HepG2 (cell line): ENCODE data around the gene PHKB. TPM values are rescaled to one million over a fixed set of nuclear protein-coding genes. Genes with fewer than 3 reads are reported as not detected.
A peak's percentile ranks its signal among the peaks of the same experiment; 100 is the strongest.

Experiments
- ATF7 ChIP-seq, 2 experiments: fragments of 450-650 bp in 1 of 2; sonication (generic) in 1 of 2; formaldehyde crosslinking in 1 of 2; IDR thresholded peaks; 2 replicates each; pipeline versions ENCODE4 v1.4.0 to v1.6.1; 2016 to 2020; ENCODE audit warnings: antibody characterized with exemption in 1 of 2, mild to moderate bottlenecking in 1 of 2, missing genetic modification reagents in 1 of 2
- CHD2 ChIP-seq: IDR thresholded peaks from 2 replicates; pipeline ENCODE4 v1.6.1; 2011; ENCODE audit warnings: low read depth, low read length, improper control_type of control experiment
- EEA1 ChIP-seq: sonication (generic); formaldehyde crosslinking; IDR thresholded peaks from 2 replicates; pipeline ENCODE4 v1.5.1; 2020; ENCODE audit warnings: mild to moderate bottlenecking, missing genetic modification reagents, borderline replicate concordance
- HCFC1 ChIP-seq: fragments of 150-350 bp; IDR thresholded peaks from 2 replicates; pipeline ENCODE4 v1.6.1; 2014; ENCODE audit warnings: low read depth, low read length
- HHEX ChIP-seq: IDR thresholded peaks from 2 replicates; pipeline ENCODE4 v1.6.1; 2016; ENCODE audit warnings: control low read depth
- HMGA1 ChIP-seq: sonication (generic); formaldehyde crosslinking; conservative IDR thresholded peaks from 2 replicates; pipeline ENCODE4 v1.4.0; 2020; ENCODE audit warnings: missing genetic modification reagents
- MAFK ChIP-seq, 2 experiments: IDR thresholded peaks in 1 of 2; conservative IDR thresholded peaks in 1 of 2; 2 replicates each; pipeline ENCODE4 v1.6.1; 2011; ENCODE audit warnings: improper control_type of control experiment in 2 of 2, low read length in 2 of 2
- MBNL3 ChIP-seq: fragments of 250-450 bp; sonication (Bioruptor Pico); conservative IDR thresholded peaks from 2 replicates; pipeline ENCODE4 v1.8.0; 2022; ENCODE audit warnings: mild to moderate bottlenecking, inconsistent platforms
- PAX8 ChIP-seq: sonication (generic); formaldehyde crosslinking; IDR thresholded peaks from 2 replicates; pipeline ENCODE4 v1.8.0; 2022; ENCODE audit warnings: mild to moderate bottlenecking, missing genetic modification reagents, borderline replicate concordance
- SOX5 ChIP-seq: IDR thresholded peaks from 2 replicates; pipeline ENCODE4 v1.6.1; 2016; ENCODE audit warnings: borderline replicate concordance
- TBP ChIP-seq: sonication (generic); formaldehyde crosslinking; IDR thresholded peaks from 2 replicates; pipeline ENCODE4 v1.5.0; 2020; ENCODE audit warnings: missing genetic modification reagents
- TSC22D2 ChIP-seq: sonication (generic); formaldehyde crosslinking; IDR thresholded peaks from 2 replicates; pipeline ENCODE4 v1.5.1; 2020; ENCODE audit warnings: missing genetic modification reagents, mild to moderate bottlenecking, borderline replicate concordance
- ZBTB7B ChIP-seq: sonication (generic); formaldehyde crosslinking; IDR thresholded peaks from 2 replicates; pipeline ENCODE4 v1.4.0; 2020; ENCODE audit warnings: missing genetic modification reagents
- ZNF335 ChIP-seq: sonication (generic); formaldehyde crosslinking; IDR thresholded peaks from 2 replicates; pipeline ENCODE4 v1.4.0; 2020; ENCODE audit warnings: missing genetic modification reagents
- ZNF552 ChIP-seq: sonication (generic); formaldehyde crosslinking; IDR thresholded peaks from 2 replicates; pipeline ENCODE4 v1.9.0; 2022; ENCODE audit warnings: missing genetic modification reagents, mild to moderate bottlenecking, borderline replicate concordance
- ZNF557 ChIP-seq: sonication (generic); formaldehyde crosslinking; IDR thresholded peaks from 2 replicates; pipeline ENCODE4 v1.4.0; 2020; ENCODE audit warnings: missing genetic modification reagents
- ZNF737 ChIP-seq: sonication (generic); formaldehyde crosslinking; IDR thresholded peaks from 2 replicates; pipeline ENCODE4 v1.5.0; 2020; ENCODE audit warnings: missing genetic modification reagents, mild to moderate bottlenecking, borderline replicate concordance
- ZNF776 ChIP-seq: sonication (generic); formaldehyde crosslinking; IDR thresholded peaks from 2 replicates; pipeline ENCODE4 v1.4.0; 2020; ENCODE audit warnings: mild to moderate bottlenecking, missing genetic modification reagents
- polyA plus RNA-seq, 8 experiments: library from polyadenylated mRNA; depleted of rRNA in 3 of 8; stranded (reverse) in 7 of 8; unstranded in 1 of 8; fragments of >200 nt; fragmentation: Illumina TruSeq in 4 of 8; extraction: Trizol in 4 of 8; gene quantifications; 2 replicates each; pipeline versions ENCODE4 v1.2.1 to v1.2.3, GENCODE V29; 2011 to 2016; ENCODE audit warnings: low read depth in 4 of 8, missing spikeins in 1 of 8, mixed read lengths in 1 of 8; ENCODE audit not compliant: insufficient read depth in 1 of 8
- total RNA-seq, 5 experiments: library from RNA; depleted of rRNA; stranded (reverse); fragments of >200 nt; fragmentation: Illumina TruSeq; extraction: Trizol; gene quantifications; 2 replicates each; pipeline ENCODE4 v1.2.3, GENCODE V29; 2016; ENCODE audit warnings: low read depth in 1 of 5
- TF ChIP-seq, protein P1 (sequence below): IDR thresholded peaks from 2 replicates; pipeline ENCODE4 v1.6.1; 2016; ENCODE audit warnings: control low read depth
- TF ChIP-seq, protein P2 (sequence below): sonication (generic); formaldehyde crosslinking; IDR thresholded peaks from 2 replicates; pipeline ENCODE4 v1.8.1; 2023; ENCODE audit warnings: mild to moderate bottlenecking, missing genetic modification reagents, borderline replicate concordance
- TF ChIP-seq, protein P3 (sequence below): sonication (generic); formaldehyde crosslinking; IDR thresholded peaks from 2 replicates; pipeline ENCODE4 v1.4.0; 2020; ENCODE audit warnings: missing genetic modification reagents; ENCODE audit errors: not compliant biosample characterization
- TF ChIP-seq, protein P4 (sequence below): sonication (generic); formaldehyde crosslinking; IDR thresholded peaks from 2 replicates; pipeline ENCODE4 v1.8.0; 2022; ENCODE audit warnings: mild to moderate bottlenecking, missing genetic modification reagents, moderate library complexity
- TF ChIP-seq, protein P5 (sequence below): sonication (generic); formaldehyde crosslinking; conservative IDR thresholded peaks from 2 replicates; pipeline ENCODE4 v1.8.0; 2022; ENCODE audit warnings: mild to moderate bottlenecking, moderate library complexity, missing genetic modification reagents

The PHKB gene
- total and polyA plus RNA-seq, 2 of the 13 experiments (the other 11 are each of a cell fraction or from before 2014, with no cell fraction given), result 66.0 to 80.8 TPM

DNA sequence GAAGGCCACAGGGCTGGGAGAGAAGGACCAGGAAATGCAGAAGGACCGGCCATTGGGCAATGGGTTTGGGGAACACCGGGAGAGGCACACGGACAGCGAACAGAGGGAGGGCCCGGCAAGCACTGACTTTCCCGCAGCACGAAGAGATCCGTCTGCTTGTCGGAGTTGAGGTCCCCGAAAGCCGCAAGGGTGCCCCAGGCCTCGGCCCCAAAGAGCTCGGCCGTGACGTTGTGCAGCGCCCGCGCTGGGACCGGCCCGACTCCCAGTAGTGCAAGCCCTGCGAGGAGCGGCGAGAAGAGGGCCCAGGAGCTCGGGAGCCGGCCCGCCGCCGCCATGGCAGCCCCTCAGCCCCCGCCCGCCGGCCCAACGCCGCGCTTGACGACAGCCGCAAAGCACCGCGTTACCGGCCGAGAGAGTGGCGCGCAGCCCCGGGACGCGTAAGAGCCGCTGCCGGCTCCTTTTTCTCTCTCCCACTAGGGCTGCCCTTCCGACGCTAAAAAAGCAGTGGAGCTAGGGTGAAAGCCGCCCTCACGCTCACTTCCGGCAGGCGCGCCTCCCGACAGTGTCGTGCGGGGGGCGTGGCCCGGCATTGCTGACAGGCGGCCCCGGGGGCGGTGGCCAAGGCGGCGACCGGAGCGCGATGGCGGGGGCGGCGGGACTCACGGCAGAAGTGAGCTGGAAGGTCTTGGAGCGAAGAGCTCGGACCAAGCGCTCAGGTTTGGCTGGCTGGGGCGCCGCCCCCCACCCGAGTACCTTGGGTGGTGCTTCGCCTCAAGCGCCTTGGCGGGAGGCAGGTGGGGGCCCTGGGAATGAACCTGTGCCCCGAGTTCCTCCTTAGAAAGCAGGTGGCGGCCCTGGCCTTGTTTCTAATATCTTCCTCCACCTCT is at the start of gene PHKB, which contains the start of gene ITFG1 (continued):
- TF ChIP-seq, protein P1, sequence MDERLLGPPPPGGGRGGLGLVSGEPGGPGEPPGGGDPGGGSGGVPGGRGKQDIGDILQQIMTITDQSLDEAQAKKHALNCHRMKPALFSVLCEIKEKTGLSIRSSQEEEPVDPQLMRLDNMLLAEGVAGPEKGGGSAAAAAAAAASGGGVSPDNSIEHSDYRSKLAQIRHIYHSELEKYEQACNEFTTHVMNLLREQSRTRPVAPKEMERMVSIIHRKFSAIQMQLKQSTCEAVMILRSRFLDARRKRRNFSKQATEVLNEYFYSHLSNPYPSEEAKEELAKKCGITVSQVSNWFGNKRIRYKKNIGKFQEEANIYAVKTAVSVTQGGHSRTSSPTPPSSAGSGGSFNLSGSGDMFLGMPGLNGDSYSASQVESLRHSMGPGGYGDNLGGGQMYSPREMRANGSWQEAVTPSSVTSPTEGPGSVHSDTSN (CRISPR knock-in tag), result no peak
- TF ChIP-seq ZNF737, result no peak
- TF ChIP-seq, protein P2, sequence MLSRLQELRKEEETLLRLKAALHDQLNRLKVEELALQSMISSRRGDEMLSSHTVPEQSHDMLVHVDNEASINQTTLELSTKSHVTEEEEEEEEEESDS (CRISPR knock-in tag), result no peak
- TF ChIP-seq, protein P3, sequence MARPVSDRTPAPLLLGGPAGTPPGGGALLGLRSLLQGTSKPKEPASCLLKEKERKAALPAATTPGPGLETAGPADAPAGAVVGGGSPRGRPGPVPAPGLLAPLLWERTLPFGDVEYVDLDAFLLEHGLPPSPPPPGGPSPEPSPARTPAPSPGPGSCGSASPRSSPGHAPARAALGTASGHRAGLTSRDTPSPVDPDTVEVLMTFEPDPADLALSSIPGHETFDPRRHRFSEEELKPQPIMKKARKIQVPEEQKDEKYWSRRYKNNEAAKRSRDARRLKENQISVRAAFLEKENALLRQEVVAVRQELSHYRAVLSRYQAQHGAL (CRISPR knock-in tag), result peak; percentile 64
- no peak for TF ChIP-seq ZNF776 (CRISPR knock-in tag)
- TF ChIP-seq ZNF552 (CRISPR knock-in tag), result peak; percentile 78
- 0 out of 2 replicates have a peak, but pooled peaks have one; percentile 84 for TF ChIP-seq PAX8 (CRISPR knock-in tag)
- no peak for TF ChIP-seq ZBTB7B (CRISPR knock-in tag)
- TF ChIP-seq HHEX (CRISPR knock-in tag), result no peak
- no peak; the same call in 1 of the 2 replicates for TF ChIP-seq TSC22D2 (CRISPR knock-in tag)
- TF ChIP-seq, protein P4, sequence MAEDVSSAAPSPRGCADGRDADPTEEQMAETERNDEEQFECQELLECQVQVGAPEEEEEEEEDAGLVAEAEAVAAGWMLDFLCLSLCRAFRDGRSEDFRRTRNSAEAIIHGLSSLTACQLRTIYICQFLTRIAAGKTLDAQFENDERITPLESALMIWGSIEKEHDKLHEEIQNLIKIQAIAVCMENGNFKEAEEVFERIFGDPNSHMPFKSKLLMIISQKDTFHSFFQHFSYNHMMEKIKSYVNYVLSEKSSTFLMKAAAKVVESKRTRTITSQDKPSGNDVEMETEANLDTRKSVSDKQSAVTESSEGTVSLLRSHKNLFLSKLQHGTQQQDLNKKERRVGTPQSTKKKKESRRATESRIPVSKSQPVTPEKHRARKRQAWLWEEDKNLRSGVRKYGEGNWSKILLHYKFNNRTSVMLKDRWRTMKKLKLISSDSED, result no peak; the same call in none of the 2 replicates
- no peak for TF ChIP-seq ZNF557
- no peak for TF ChIP-seq MAFK (conservative IDR thresholded peaks at IDR 0.05 in 1 of 2, IDR thresholded peaks at IDR 0.05 in 1 of 2; ENCODE audit: low read length in 2 of 2)
- TF ChIP-seq SOX5, result peak; percentile 59; the same call in 1 of the 2 replicates
- peak; percentile 61; the same call in 1 of the 2 replicates for TF ChIP-seq ZNF335
- no peak for TF ChIP-seq MBNL3 (CRISPR knock-in tag)
- TF ChIP-seq TBP (CRISPR knock-in tag), result no peak
- TF ChIP-seq, protein P5, sequence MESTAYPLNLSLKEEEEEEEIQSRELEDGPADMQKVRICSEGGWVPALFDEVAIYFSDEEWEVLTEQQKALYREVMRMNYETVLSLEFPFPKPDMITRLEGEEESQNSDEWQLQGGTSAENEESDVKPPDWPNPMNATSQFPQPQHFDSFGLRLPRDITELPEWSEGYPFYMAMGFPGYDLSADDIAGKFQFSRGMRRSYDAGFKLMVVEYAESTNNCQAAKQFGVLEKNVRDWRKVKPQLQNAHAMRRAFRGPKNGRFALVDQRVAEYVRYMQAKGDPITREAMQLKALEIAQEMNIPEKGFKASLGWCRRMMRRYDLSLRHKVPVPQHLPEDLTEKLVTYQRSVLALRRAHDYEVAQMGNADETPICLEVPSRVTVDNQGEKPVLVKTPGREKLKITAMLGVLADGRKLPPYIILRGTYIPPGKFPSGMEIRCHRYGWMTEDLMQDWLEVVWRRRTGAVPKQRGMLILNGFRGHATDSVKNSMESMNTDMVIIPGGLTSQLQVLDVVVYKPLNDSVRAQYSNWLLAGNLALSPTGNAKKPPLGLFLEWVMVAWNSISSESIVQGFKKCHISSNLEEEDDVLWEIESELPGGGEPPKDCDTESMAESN (CRISPR knock-in tag), result 0 out of 2 replicates have a peak, but pooled peaks have one; percentile 45
- no peak for TF ChIP-seq ATF7 (IDR thresholded peaks at IDR 0.05)
- TF ChIP-seq ATF7 (CRISPR knock-in tag; IDR thresholded peaks at IDR 0.05), result 0 out of 2 replicates have a peak, but pooled peaks have one; percentile 10
- TF ChIP-seq EEA1 (CRISPR knock-in tag), result peak; percentile 70; the same call in 1 of the 2 replicates
- TF ChIP-seq CHD2, result 0 out of 2 replicates have a peak, but pooled peaks have one; percentile 11
- peak; percentile 54 for TF ChIP-seq HCFC1
- TF ChIP-seq HMGA1 (CRISPR knock-in tag), result no peak
